SU-DHL-6 (cell line): ENCODE results near the gene FGFBP2.

Source experiments
- H2AFZ ChIP-seq: fragments of 200-600 bp; sonication (generic); 2 replicates; pipeline ENCODE4 v1.6.1; 2014; ENCODE audit warnings: low read depth, mild to moderate bottlenecking, moderate library complexity, mixed read lengths, antibody characterized with exemption, low read length; ENCODE audit not compliant: severe bottlenecking
- H3F3A ChIP-seq: fragments of 200-600 bp; shearing (Covaris generic); 2 replicates; pipeline ENCODE4 v1.6.0; 2016; ENCODE audit warnings: antibody characterized with exemption, mild to moderate bottlenecking; ENCODE audit not compliant: insufficient read depth
- H3K27ac ChIP-seq: fragments of 200-600 bp; sonication (generic); 2 replicates; pipeline ENCODE4 v1.5.1; 2016; ENCODE audit warnings: low read depth, mild to moderate bottlenecking, low read length, moderate library complexity, mixed read lengths
- H3K27me3 ChIP-seq: fragments of 200-600 bp; sonication (generic), shearing (Covaris generic); 2 replicates; pipeline ENCODE4 v1.6.0; 2014; ENCODE audit warnings: mild to moderate bottlenecking, low read length
- H3K36me3 ChIP-seq: fragments of 200-600 bp; sonication (generic); 2 replicates; pipeline ENCODE4 v1.6.1; 2014; ENCODE audit warnings: mild to moderate bottlenecking, low read length, mixed read lengths
- H3K4me2 ChIP-seq: fragments of 300-600, 200-600 bp; shearing (Covaris generic), sonication (generic); 2 replicates; pipeline ENCODE4 v1.6.0; 2014; ENCODE audit warnings: low read length, low read depth, mild to moderate bottlenecking; ENCODE audit not compliant: poor library complexity, severe bottlenecking
- H3K4me3 ChIP-seq: fragments of 200-600 bp; sonication (generic); 2 replicates; pipeline ENCODE4 v1.5.1; 2014; ENCODE audit warnings: antibody characterized with exemption, low read length, mild to moderate bottlenecking, mixed read lengths; ENCODE audit not compliant: insufficient read depth, poor library complexity, severe bottlenecking
- H3K79me2 ChIP-seq: fragments of 200-600 bp; sonication (generic); 2 replicates; pipeline ENCODE4 v1.6.1; 2014; ENCODE audit warnings: mild to moderate bottlenecking, low read length, moderate library complexity; ENCODE audit not compliant: insufficient read depth
- H3K9ac ChIP-seq: fragments of 200-600 bp; sonication (generic); 2 replicates; pipeline ENCODE4 v1.7.0; 2014; ENCODE audit warnings: mild to moderate bottlenecking, low read length
- H3K9me2 ChIP-seq: fragments of 200-600 bp; sonication (generic); replicated peaks from 2 replicates; pipeline ENCODE4 v1.6.1; 2014; ENCODE audit warnings: low read length; ENCODE audit not compliant: insufficient read depth
- H3K9me3 ChIP-seq: fragments of 200-600 bp; sonication (generic); 2 replicates; pipeline ENCODE4 v1.6.1; 2014; ENCODE audit warnings: low read length, mixed read lengths; ENCODE audit not compliant: insufficient read depth
- H4K20me1 ChIP-seq: fragments of 200-600 bp; sonication (generic); 2 replicates; pipeline ENCODE4 v1.6.1; 2014; ENCODE audit warnings: low read depth, mild to moderate bottlenecking, antibody characterized with exemption, low read length, moderate library complexity, mixed read lengths
- EZH2phosphoT487 ChIP-seq: fragments of 200-600 bp; sonication (generic), shearing (Covaris generic); conservative IDR thresholded peaks from 2 replicates; pipeline ENCODE4 v1.6.1; 2018; ENCODE audit warnings: mild to moderate bottlenecking, antibody characterized with exemption, low read length, moderate library complexity, mixed read lengths
- TF ChIP-seq, protein P1 (sequence below): fragments of 200-600 bp; sonication (generic); IDR thresholded peaks from one replicate; pipeline ENCODE4 v1.5.1; 2017; ENCODE audit warnings: antibody characterized with exemption, mild to moderate bottlenecking, low read length, moderate library complexity; ENCODE audit not compliant: insufficient read depth, poor library complexity, severe bottlenecking

The FGFBP2 gene

DNA sequence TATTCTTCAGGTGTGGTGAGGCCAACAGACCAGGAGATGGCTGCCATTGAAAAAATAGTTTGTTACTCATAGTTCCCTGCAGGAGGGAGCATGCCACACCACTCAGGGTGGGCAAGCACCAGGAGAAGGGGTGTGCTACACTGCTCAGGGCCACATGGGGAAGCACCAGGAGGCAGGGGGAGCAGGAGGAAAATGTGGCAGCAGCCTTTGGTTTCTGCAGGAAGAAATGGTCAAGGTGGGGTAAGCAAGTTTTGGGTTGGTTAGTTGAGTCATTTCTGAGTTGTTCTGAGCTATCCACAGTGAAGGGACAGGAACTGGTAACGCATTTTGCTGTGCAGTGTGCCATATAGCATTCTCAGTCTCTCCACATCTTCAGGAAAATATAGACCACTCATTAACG lies 48.2 kb downstream of the FGFBP2 start:
- Histone ChIP-seq H4K20me1 (no peaks in the 10 kb centered on the region), H3F3A (no peaks in the 10 kb centered on the region), H3K4me3 (no peak overlapping the region), H3K9me2 (no peaks in the 10 kb centered on the region), H3K4me2 (no peak overlapping the region), H3K27ac (no peak overlapping the region), H3K9ac (no peak overlapping the region), H3K36me3 (no peaks in the 10 kb centered on the region), H3K9me3 (no peaks in the 10 kb centered on the region), H3K79me2 (no peaks in the 10 kb centered on the region), H3K27me3 (no peaks in the 10 kb centered on the region), H2AFZ (no peak overlapping the region)
- TF ChIP-seq EZH2phosphoT487, result no peak
- TF ChIP-seq, protein P1, sequence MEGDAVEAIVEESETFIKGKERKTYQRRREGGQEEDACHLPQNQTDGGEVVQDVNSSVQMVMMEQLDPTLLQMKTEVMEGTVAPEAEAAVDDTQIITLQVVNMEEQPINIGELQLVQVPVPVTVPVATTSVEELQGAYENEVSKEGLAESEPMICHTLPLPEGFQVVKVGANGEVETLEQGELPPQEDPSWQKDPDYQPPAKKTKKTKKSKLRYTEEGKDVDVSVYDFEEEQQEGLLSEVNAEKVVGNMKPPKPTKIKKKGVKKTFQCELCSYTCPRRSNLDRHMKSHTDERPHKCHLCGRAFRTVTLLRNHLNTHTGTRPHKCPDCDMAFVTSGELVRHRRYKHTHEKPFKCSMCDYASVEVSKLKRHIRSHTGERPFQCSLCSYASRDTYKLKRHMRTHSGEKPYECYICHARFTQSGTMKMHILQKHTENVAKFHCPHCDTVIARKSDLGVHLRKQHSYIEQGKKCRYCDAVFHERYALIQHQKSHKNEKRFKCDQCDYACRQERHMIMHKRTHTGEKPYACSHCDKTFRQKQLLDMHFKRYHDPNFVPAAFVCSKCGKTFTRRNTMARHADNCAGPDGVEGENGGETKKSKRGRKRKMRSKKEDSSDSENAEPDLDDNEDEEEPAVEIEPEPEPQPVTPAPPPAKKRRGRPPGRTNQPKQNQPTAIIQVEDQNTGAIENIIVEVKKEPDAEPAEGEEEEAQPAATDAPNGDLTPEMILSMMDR, result no peak

DNA sequence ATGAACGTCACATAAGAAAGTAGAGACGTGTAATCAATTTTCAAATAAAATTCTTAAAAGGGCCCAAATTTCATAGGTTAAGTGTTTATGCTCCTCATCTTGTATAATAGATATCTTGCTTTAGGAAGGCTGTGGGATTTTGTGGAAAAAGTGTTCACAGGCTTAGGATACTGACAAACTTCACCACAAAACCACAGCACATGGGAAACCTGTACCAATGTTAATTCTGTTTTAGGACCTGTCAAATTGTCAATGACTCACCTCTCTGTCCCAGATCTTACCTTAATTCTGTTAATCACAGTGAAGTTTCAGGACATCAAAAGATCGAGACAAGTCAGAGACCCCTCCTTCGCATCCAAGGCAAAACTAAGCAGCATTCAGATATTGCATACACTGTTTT lies 48.7 kb downstream of the FGFBP2 start:
- TF ChIP-seq, protein P1, result no peak
- no peak for TF ChIP-seq EZH2phosphoT487
- H3K9me2 ChIP-seq, result no peaks in the 10 kb centered on the region

GRCh38 chr4:15913631-15913970 lies 49.4 kb downstream of the FGFBP2 start:
- H3F3A ChIP-seq, result no peaks in the 10 kb centered on the region
- H3K9me3 ChIP-seq, result no peaks in the 10 kb centered on the region
- TF ChIP-seq, protein P1, result no peak
- TF ChIP-seq EZH2phosphoT487, result no peak
- H3K27ac ChIP-seq, result no peak overlapping the region
- H3K27me3 ChIP-seq, result no peaks in the 10 kb centered on the region
- H3K9ac ChIP-seq, result no peak overlapping the region
- no peaks in the 10 kb centered on the region for H4K20me1 ChIP-seq
- H3K9me2 ChIP-seq, result no peaks in the 10 kb centered on the region
- H3K79me2 ChIP-seq, result no peaks in the 10 kb centered on the region
- no peak overlapping the region for H3K4me3 ChIP-seq
- H3K36me3 ChIP-seq, result no peaks in the 10 kb centered on the region
- no peak overlapping the region for H2AFZ ChIP-seq
- no peak overlapping the region for H3K4me2 ChIP-seq

More for the DNA sequence above, 48.7 kb downstream of the FGFBP2 start:
- no peak overlapping the region for H3K4me3 ChIP-seq
- H3K4me2 ChIP-seq, result no peak overlapping the region
- H3K9me3 ChIP-seq, result no peaks in the 10 kb centered on the region
- H3K27ac ChIP-seq, result no peak overlapping the region
- H2AFZ ChIP-seq, result no peak overlapping the region
- no peaks in the 10 kb centered on the region for H4K20me1 ChIP-seq
- H3F3A ChIP-seq, result no peaks in the 10 kb centered on the region
- H3K27me3 ChIP-seq, result no peaks in the 10 kb centered on the region
- H3K79me2 ChIP-seq, result no peaks in the 10 kb centered on the region
- no peaks in the 10 kb centered on the region for H3K36me3 ChIP-seq
- no peak overlapping the region for H3K9ac ChIP-seq
